GM12891 (cell line): ENCODE data around the gene SRL.

Experiments
- DNase-seq: peaks from one replicate; pipeline ENCODE4 v3.0.0; 2011; ENCODE audit warnings: low spot score; ENCODE audit not compliant: insufficient read length
- FAIRE-seq: peaks from 2 replicates; lab custom pipeline; 2011; peaks lifted over from hg19 to GRCh38; lab: Jason Lieb, UNC
- PAX5 ChIP-seq: IDR thresholded peaks from 2 replicates; pipeline ENCODE4 v1.6.1; 2011; ENCODE audit warnings: low read length, moderate library complexity, mild to moderate bottlenecking; ENCODE audit not compliant: insufficient read depth, severe bottlenecking
- POLR2A ChIP-seq: IDR thresholded peaks from 2 replicates; pipeline ENCODE4 v1.6.1; 2011; ENCODE audit warnings: low read depth, low read length, control low read depth
- POLR2AphosphoS5 ChIP-seq: IDR thresholded peaks from 2 replicates; pipeline ENCODE4 v1.6.1; 2011; ENCODE audit warnings: low read depth, low read length, control low read depth
- POU2F2 ChIP-seq: IDR thresholded peaks from 2 replicates; pipeline ENCODE4 v1.6.1; 2011; ENCODE audit warnings: low read depth, mild to moderate bottlenecking, control low read depth, low read length, moderate library complexity
- SPI1 ChIP-seq: IDR thresholded peaks from 2 replicates; pipeline ENCODE4 v1.6.1; 2011; ENCODE audit warnings: low read depth, low read length, control low read depth
- TAF1 ChIP-seq: IDR thresholded peaks from 2 replicates; pipeline ENCODE4 v1.6.1; 2011; ENCODE audit warnings: low read depth, low read length, control low read depth

Gene SRL

DNA sequence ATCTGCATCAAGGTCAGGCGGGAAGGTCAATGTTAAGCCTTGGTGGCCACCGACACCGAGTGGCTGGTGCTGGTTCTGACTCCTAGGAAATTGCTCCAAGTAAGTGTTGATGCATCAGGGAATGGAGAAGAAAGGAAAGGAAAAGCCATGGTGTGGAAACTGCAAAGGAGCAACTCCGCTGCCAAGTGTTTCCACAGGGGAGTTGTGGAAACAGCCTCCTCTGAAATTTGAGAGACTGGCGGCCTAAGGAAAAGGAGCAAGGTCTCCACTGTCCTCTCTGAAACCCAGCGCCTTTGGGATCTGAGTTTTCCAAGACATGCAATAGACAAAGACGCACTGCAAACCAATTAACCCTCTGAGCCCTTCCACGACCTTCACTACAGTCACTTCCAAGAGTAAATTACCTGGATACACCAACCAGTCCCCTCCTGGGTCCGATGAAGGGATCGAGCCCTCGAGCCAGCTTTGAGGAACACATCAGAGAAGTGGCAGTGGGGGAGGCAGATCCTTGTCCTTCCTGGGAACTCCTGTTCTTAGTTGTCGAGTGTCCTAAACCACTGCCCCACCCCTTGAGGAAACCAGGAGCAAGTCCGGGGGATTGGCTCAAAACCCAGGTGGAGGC is 51.1 kb downstream of the SRL start:
- DNase-seq (no peak), FAIRE-seq (no peak)
- no peak for TF ChIP-seq PAX5
- no peak for TF ChIP-seq POLR2A
- TF ChIP-seq TAF1, result no peak
- no peak for TF ChIP-seq POLR2AphosphoS5
- no peak for TF ChIP-seq POU2F2
- TF ChIP-seq SPI1, result no peak

GRCh38 chr16:4190086-4190485 is 51.8 kb downstream of the SRL start:
- no peak for FAIRE-seq
- TF ChIP-seq SPI1, result no peak
- no peak for TF ChIP-seq PAX5
- TF ChIP-seq POLR2A, result no peak
- TF ChIP-seq POU2F2, result no peak
- TF ChIP-seq POLR2AphosphoS5, result no peak
- TF ChIP-seq TAF1, result no peak
- no peak for DNase-seq

DNA sequence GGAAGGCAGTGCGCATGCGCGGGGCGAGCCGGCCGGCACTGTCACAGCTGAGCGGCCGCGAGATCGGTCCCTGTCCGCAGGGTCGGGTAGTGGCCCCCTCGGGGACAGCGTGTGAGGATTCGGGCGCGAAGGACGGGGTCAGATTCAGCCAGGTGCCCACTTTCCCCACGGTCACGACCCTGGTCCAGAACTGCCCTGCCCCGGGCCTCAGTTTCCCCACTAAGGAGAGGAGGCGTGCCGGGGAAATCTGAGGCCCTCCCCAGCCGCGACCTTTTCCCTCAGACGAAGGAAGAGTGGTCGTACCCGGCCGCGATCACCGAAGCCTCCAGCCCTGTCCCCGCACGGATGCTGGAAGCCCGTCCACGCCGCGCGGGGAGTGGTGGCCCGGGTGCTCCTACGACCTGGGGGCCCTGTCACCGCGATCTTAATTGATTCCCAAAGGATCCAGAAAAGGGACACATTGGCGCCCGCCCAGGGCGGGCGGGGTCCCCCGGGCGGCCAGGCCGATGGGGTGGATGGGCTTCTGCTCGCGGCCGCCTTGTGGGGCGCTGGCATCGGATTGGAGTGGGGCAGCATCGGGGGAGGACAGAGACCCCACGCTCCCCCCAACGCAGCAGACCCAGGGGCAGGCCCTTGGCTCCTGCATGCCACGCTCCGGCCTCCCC is 57.7 kb downstream of the SRL start:
- no peak for TF ChIP-seq POU2F2
- no peak; the same call in 1 of the 2 replicates for TF ChIP-seq POLR2A
- TF ChIP-seq TAF1, result no peak
- no peak for TF ChIP-seq PAX5
- no peak for TF ChIP-seq POLR2AphosphoS5
- TF ChIP-seq SPI1, result no peak
- FAIRE-seq (peak; percentile 98), DNase-seq (no peak)

DNA sequence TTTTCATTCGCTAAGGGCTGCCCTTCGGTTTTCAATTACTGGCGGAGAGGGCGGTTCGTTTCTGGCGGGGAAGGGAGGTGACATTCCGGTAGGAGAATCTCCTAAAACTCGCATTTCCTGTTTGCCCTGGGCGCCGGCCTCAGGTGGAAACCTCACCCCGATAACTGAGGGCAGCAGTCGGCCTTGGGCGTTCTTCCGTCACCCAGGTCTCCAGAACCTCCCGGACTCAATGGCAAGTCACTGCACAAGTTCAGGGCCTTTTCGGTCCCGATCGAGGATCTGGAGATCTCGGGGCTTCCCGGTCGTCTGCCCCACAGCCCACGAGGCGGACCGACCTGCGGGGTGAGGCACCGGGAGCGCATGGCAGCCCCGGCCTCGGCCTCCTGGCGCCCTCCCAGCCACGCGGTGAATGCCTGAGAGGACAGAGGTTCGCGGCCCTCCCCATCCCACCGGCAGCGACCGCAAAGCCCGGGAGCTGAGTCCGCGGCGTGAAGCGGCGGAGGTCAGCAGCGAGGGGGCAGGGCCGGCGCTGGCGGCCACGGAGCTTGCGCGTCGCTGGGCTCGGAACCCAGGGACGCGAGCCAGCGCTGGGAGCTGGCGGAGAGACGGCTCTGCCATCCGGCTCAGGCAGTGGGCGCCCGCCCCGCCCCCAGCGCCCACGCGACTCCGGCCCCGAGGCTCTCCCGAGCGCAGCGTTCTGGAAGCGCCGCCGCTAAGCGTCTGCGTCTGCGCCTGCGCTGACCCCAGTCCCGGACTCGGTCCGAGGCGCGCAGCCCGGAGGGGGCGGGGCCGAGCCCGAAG is 58.4 kb downstream of the SRL start:
- FAIRE-seq, result peak; percentile 51
- TF ChIP-seq POLR2A (peak; percentile 30; the same call in 1 of the 2 replicates), PAX5 (no peak), SPI1 (no peak)

GRCh38 chr16:4182581-4183236 is 59.2 kb downstream of the SRL start:
- DNase-seq, result no peak
- peak; percentile 55; the same call in 1 of the 2 replicates for TF ChIP-seq POU2F2
- no peak for TF ChIP-seq POLR2A
- no peak for TF ChIP-seq PAX5
- TF ChIP-seq SPI1, result peak; percentile 62; the same call in 1 of the 2 replicates
- no peak for TF ChIP-seq POLR2AphosphoS5
- no peak for TF ChIP-seq TAF1
- FAIRE-seq, result no peak

More for the DNA sequence above, 58.4 kb downstream of the SRL start:
- peak; percentile 100 for DNase-seq

DNA sequence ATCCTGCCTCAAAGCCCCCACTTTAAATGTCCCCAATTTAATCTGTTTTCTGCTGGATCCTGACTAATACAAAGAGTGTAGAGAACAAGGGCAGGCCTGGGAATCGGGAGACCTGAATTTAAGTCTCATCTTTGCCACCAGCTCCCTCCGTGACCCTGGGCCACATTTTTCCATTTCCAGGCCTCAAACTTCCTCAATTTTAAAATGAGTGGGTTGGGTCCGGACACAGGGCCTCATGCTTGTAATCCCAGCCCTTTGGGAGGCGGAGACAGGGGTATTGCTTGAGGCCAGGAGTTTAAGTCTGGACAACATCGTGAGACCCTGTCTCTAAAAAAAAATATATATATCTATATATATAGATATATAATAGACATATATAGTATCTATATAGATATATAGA is 61.4 kb downstream of the SRL start:
- no peak for TF ChIP-seq SPI1
- no peak for TF ChIP-seq PAX5
- TF ChIP-seq POU2F2, result no peak
- no peak for TF ChIP-seq POLR2AphosphoS5
- TF ChIP-seq TAF1, result no peak
- no peak for TF ChIP-seq POLR2A
- FAIRE-seq (no peak), DNase-seq (no peak)

- TF ChIP-seq PAX5, result no peak
- no peak for TF ChIP-seq POU2F2
- TF ChIP-seq POLR2AphosphoS5, result no peak
- no peak for TF ChIP-seq POLR2A
- no peak for TF ChIP-seq TAF1
- TF ChIP-seq SPI1, result no peak
- DNase-seq (no peak), FAIRE-seq (no peak)
Measured at GRCh38 chr16:4179763-4180260, 62.1 kb downstream of the SRL start.

DNA sequence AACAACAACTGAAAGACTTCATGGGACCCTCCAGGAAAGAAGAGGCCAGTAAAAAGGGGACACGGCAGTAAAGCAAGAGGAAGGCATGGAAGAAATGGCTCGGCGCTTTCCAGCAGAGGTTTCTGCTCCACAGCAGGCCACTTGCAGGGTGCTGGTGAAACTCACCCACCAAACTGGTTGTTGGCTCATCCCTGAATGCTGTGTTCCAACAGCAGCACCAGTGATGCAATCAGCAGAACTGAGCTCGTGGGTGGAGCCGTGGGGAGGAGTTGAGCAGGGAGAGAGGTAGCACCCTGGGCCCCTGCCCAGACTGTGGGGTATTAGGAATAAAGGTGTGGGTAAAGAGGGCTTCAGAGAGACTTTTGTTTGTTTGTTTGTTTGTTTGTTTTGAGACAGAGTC is 62.9 kb downstream of the SRL start:
- TF ChIP-seq POU2F2 (no peak), POLR2A (no peak), SPI1 (no peak), TAF1 (no peak)
- DNase-seq, result no peak
- no peak for FAIRE-seq

- no peak for TF ChIP-seq PAX5
- no peak for TF ChIP-seq POLR2A
- TF ChIP-seq POU2F2, result no peak
- no peak for TF ChIP-seq TAF1
- no peak for TF ChIP-seq POLR2AphosphoS5
- FAIRE-seq, result no peak
- DNase-seq, result no peak
Measured at GRCh38 chr16:4178468-4179010, 63.3 kb downstream of the SRL start.
